Ectodermal cell (in vitro differentiated cells): Measurements from ENCODE around the gene IGFBP2.

Experiments used
- H3K27ac ChIP-seq: 2 replicates; pipeline ENCODE4 v1.7.0; 2013; ENCODE audit warnings: mild to moderate bottlenecking, low read depth, low read length; ENCODE audit not compliant: insufficient read depth, poor library complexity, severe bottlenecking
- H3K27me3 ChIP-seq: 2 replicates; pipeline ENCODE4 v1.7.0; 2013; ENCODE audit warnings: mild to moderate bottlenecking, low read length; ENCODE audit not compliant: insufficient read depth, control insufficient read depth, poor library complexity, severe bottlenecking
- H3K36me3 ChIP-seq: one replicate; pipeline ENCODE4 v1.7.0; 2013; ENCODE audit warnings: low read length; ENCODE audit not compliant: control insufficient read depth, insufficient read depth
- H3K4me1 ChIP-seq: one replicate; pipeline ENCODE4 v1.7.0; 2013; ENCODE audit warnings: low read length; ENCODE audit not compliant: control insufficient read depth, insufficient read depth
- H3K4me3 ChIP-seq: 2 replicates; pipeline ENCODE4 v1.7.0; 2013; ENCODE audit warnings: low read depth, low read length, control low read depth; ENCODE audit not compliant: insufficient read depth
- H3K9me3 ChIP-seq: 2 replicates; pipeline ENCODE4 v1.7.0; 2013; ENCODE audit warnings: mild to moderate bottlenecking, low read length, moderate library complexity; ENCODE audit not compliant: control insufficient read depth
- WGBS, 2 experiments: methylation state at CpG; one replicate each; pipeline ENCODE4 v1.1.7; 2013; ENCODE audit warnings: missing lambda C conversion rate in 2 of 2; 5-methylcytosine and 5-hydroxymethylcytosine counted together

IGFBP2 gene

GRCh38 chr2:216651351-216651881, 18.2 kb downstream of the IGFBP2 start:
- Histone ChIP-seq H3K4me3 (no peak overlapping the region), H3K27ac (no peak overlapping the region), H3K36me3 (peaks cover 10% of the 10 kb centered on the region), H3K27me3 (no peaks in the 10 kb centered on the region), H3K9me3 (no peaks in the 10 kb centered on the region), H3K4me1 (peaks cover 22% of the 10 kb centered on the region)
- WGBS, 2 experiments: 92 to 96% methylated on average over 5 to 6 of the region's 6 CpGs

GRCh38 chr2:216652566-216652965, 19.3 kb downstream of the IGFBP2 start:
- Histone ChIP-seq H3K4me1 (peaks cover 33% of the 10 kb centered on the region), H3K27me3 (no peaks in the 10 kb centered on the region), H3K4me3 (no peak overlapping the region), H3K9me3 (no peaks in the 10 kb centered on the region), H3K27ac (no peak overlapping the region), H3K36me3 (peaks cover 13% of the 10 kb centered on the region)
- WGBS, 2 experiments: 89 to 93% methylated on average over 4 of the region's 4 CpGs

GRCh38 chr2:216653093-216653799, 20.0 kb downstream of the IGFBP2 start:
- Histone ChIP-seq H3K36me3 (peaks cover 17% of the 10 kb centered on the region), H3K27me3 (no peaks in the 10 kb centered on the region), H3K9me3 (no peaks in the 10 kb centered on the region), H3K4me1 (peaks cover 38% of the 10 kb centered on the region), H3K27ac (no peak overlapping the region), H3K4me3 (no peak overlapping the region)
- 94% methylated on average over 4 of the region's 4 CpGs for WGBS, 2 experiments

GRCh38 chr2:216653931-216654365, 20.7 kb downstream of the IGFBP2 start:
- Histone ChIP-seq H3K4me1 (peaks cover 35% of the 10 kb centered on the region), H3K4me3 (no peak overlapping the region), H3K9me3 (no peaks in the 10 kb centered on the region), H3K36me3 (peaks cover 20% of the 10 kb centered on the region), H3K27me3 (no peaks in the 10 kb centered on the region), H3K27ac (no peak overlapping the region)
- 92 to 95% methylated on average over 2 of the region's 2 CpGs for WGBS, 2 experiments

DNA sequence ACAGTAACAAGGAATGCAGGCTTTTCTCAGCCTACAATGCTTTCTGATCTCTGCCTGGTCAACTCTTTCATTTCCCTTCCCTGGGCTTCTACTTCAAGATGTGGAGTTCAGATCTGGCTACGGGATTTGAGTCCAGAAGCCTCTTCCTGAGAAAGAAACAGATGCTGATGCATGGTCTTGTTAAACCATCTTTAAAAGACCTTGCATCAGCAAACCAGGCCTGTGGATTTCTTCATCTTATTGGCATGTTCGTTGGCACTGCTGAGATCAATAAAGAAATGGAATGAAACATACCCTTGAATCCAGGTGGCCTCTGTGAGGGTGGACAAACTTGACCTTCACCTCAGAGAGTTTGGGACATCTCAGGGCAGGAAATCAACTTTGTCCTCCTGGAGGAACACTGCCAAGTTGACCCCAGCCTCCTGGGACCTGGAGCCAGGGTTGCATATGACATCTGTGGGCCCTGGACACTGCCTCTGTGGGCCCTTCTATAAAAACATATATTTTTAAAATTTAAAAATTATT, 21.4 kb downstream of the IGFBP2 start:
- peaks cover 31% of the 10 kb centered on the region for H3K4me1 ChIP-seq
- peaks cover 26% of the 10 kb centered on the region for H3K36me3 ChIP-seq
- no peaks in the 10 kb centered on the region for H3K9me3 ChIP-seq
- no peak overlapping the region for H3K4me3 ChIP-seq
- H3K27ac ChIP-seq: no peak overlapping the region
- WGBS, 2 experiments: 91 to 98% methylated on average over 2 of the region's 2 CpGs
- H3K27me3 ChIP-seq: no peaks in the 10 kb centered on the region

DNA sequence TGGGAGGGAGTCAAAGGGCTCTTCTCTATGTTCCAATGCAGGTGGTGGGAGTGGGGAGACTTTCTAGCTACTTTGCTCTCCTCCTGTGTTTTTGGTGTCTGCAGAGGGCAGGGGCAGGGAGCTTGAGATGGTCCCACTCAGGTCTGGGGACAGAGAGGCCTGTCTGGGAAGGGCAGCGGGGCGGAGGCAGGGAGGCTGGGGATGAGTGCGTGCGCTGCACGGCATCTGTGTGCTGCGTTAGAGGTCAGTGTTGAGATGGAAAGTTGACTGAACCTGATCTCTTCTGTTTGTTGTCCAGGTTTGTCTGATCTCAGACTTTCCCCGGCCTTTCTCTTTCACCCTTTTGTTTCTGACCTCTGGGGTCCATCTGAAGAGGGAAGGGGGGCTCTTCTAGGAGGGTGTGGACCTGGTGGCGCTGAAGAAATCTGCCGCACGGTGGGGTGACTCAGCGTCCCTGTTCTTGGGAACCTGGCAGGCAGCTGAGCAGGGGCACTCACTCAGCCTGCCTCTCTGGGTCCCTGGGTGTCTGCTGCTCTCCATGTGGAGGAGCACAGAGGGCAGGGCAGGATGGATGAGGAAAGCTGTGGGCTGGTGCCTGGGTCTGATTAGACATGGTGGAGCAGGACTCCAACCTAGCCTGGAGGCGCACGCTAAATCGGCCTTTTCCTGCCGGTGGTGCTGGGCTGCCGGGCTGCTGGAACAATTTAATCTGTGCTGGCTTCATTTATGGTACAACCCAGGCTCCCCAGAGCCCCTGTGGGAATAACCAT, 24.1 kb downstream of the IGFBP2 start:
- WGBS, 2 experiments: 89 to 91% methylated on average over 16 of the region's 16 CpGs
- Histone ChIP-seq H3K36me3 (peaks cover 46% of the 10 kb centered on the region), H3K4me1 (peaks cover 21% of the 10 kb centered on the region)

DNA sequence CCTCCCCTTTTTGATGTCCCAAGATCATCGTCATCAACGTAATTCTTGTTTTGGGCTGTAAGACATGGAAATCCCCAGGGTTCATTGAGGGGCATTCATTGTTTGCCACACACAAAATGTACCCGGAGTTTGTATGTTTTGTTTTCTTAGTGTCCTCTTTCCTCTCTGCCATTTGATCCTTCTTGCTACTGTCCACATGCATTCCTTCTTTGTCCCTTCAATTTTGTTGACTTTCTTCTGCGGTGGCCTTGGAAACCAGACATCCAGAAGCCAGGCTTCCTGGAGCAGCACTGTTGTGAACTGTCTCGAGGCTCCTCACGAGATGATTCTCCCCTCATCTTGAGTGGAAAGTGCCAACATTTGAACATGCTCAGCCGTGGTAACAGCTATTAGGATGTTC, 24.8 kb downstream of the IGFBP2 start:
- peaks cover 21% of the 10 kb centered on the region for H3K4me1 ChIP-seq
- H3K36me3 ChIP-seq: peaks cover 51% of the 10 kb centered on the region
- no peak overlapping the region for H3K4me3 ChIP-seq
- no peak overlapping the region for H3K27ac ChIP-seq
- H3K9me3 ChIP-seq: no peaks in the 10 kb centered on the region
- no peaks in the 10 kb centered on the region for H3K27me3 ChIP-seq
- WGBS, 2 experiments: 93 to 94% methylated on average over 7 of the region's 7 CpGs

More for the DNA sequence above, 24.1 kb downstream of the IGFBP2 start:
- H3K27ac ChIP-seq: no peak overlapping the region
- H3K27me3 ChIP-seq: no peaks in the 10 kb centered on the region
- no peaks in the 10 kb centered on the region for H3K9me3 ChIP-seq
- H3K4me3 ChIP-seq: no peak overlapping the region

GRCh38 chr2:216658757-216659156, 25.5 kb downstream of the IGFBP2 start:
- Histone ChIP-seq H3K27me3 (no peaks in the 10 kb centered on the region), H3K27ac (no peak overlapping the region), H3K4me1 (peaks cover 21% of the 10 kb centered on the region), H3K36me3 (peaks cover 59% of the 10 kb centered on the region), H3K4me3 (no peak overlapping the region), H3K9me3 (no peaks in the 10 kb centered on the region)
- 95% methylated on average over 6 of the region's 6 CpGs for WGBS, 2 experiments

DNA sequence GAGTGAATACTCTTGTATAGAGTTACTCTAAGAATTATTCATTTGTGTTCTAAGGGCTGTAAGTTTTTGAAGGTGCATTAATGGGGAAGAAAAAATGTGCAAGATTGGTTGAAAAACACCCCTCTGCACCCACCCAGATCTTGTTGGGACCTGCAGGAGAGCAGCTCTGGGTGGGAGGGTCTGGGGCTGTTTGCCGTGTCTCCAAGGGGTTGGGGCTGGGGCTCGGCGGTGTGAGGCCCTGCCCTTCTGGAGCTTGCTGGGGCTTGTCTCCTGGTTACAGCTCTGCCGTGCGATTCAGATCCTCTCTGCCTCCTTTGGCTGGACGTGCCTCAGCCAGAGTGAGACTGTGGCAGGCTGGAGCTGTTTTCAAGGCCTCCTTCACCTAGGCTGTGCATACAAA, 26.1 kb downstream of the IGFBP2 start:
- H3K27ac ChIP-seq: no peak overlapping the region
- H3K9me3 ChIP-seq: no peaks in the 10 kb centered on the region
- peaks cover 21% of the 10 kb centered on the region for H3K4me1 ChIP-seq
- WGBS, 2 experiments: 88 to 94% methylated on average over 6 of the region's 6 CpGs
- H3K4me3 ChIP-seq: no peak overlapping the region
- no peaks in the 10 kb centered on the region for H3K27me3 ChIP-seq
- H3K36me3 ChIP-seq: peaks cover 63% of the 10 kb centered on the region

GRCh38 chr2:216660496-216660895, 27.3 kb downstream of the IGFBP2 start:
- no peaks in the 10 kb centered on the region for H3K9me3 ChIP-seq
- H3K27me3 ChIP-seq: no peaks in the 10 kb centered on the region
- H3K4me1 ChIP-seq: peaks cover 27% of the 10 kb centered on the region
- no peak overlapping the region for H3K4me3 ChIP-seq
- H3K27ac ChIP-seq: no peak overlapping the region
- WGBS, 2 experiments: 96 to 97% methylated on average over 10 of the region's 10 CpGs
- H3K36me3 ChIP-seq: peaks cover 66% of the 10 kb centered on the region
